Measurements from ENCODE around the gene ANGPTL2.

ANGPTL2 gene

GRCh38 chr9:127135056-127135745 is 12.8 kb upstream of the ANGPTL2 start:
- Histone ChIP-seq H4K20me1 (ENCODE audit: insufficient read depth, low read length) (no peaks in the 10 kb centered on the region), H3K4me3 (ENCODE audit: low read length) (no peak overlapping the region), H2AFZ (ENCODE audit: low read depth, low read length) (no peak overlapping the region), H3K4me2 (ENCODE audit: low read length) (no peak overlapping the region), H3K27ac (ENCODE audit: low read length) (no peak overlapping the region), H3K27me3 (ENCODE audit: low read depth, low read length) (no peaks in the 10 kb centered on the region), H3K9me3 (ENCODE audit: insufficient read depth, low read length) (no peaks in the 10 kb centered on the region), H3K9ac (ENCODE audit: low read length) (no peak overlapping the region), H3K36me3 (replicated peaks; ENCODE audit: low read depth, low read length) (no peaks in the 10 kb centered on the region), H3K79me2 (ENCODE audit: low read length) (no peaks in the 10 kb centered on the region), H3K4me1 (ENCODE audit: low read length) (no peaks in the 10 kb centered on the region)
- no peak for TF ChIP-seq EZH2phosphoT487 (IDR thresholded peaks at IDR 0.05; ENCODE audit: low read depth)
- TF ChIP-seq, protein P1, sequence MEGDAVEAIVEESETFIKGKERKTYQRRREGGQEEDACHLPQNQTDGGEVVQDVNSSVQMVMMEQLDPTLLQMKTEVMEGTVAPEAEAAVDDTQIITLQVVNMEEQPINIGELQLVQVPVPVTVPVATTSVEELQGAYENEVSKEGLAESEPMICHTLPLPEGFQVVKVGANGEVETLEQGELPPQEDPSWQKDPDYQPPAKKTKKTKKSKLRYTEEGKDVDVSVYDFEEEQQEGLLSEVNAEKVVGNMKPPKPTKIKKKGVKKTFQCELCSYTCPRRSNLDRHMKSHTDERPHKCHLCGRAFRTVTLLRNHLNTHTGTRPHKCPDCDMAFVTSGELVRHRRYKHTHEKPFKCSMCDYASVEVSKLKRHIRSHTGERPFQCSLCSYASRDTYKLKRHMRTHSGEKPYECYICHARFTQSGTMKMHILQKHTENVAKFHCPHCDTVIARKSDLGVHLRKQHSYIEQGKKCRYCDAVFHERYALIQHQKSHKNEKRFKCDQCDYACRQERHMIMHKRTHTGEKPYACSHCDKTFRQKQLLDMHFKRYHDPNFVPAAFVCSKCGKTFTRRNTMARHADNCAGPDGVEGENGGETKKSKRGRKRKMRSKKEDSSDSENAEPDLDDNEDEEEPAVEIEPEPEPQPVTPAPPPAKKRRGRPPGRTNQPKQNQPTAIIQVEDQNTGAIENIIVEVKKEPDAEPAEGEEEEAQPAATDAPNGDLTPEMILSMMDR (IDR thresholded peaks at IDR 0.05; ENCODE audit: low read depth, low read length): no peak

GRCh38 chr9:127133739-127134167 is 11.3 kb upstream of the ANGPTL2 start:
- no peaks in the 10 kb centered on the region for H3K36me3 ChIP-seq (replicated peaks; ENCODE audit: low read depth, low read length)
- no peaks in the 10 kb centered on the region for H4K20me1 ChIP-seq (ENCODE audit: insufficient read depth, low read length)
- no peaks in the 10 kb centered on the region for H3K9me3 ChIP-seq (ENCODE audit: insufficient read depth, low read length)
- no peak for TF ChIP-seq EZH2phosphoT487 (IDR thresholded peaks at IDR 0.05; ENCODE audit: low read depth)
- TF ChIP-seq, protein P1 (IDR thresholded peaks at IDR 0.05; ENCODE audit: low read depth, low read length): no peak
- H3K4me1 ChIP-seq (ENCODE audit: low read length): no peaks in the 10 kb centered on the region
- H3K27me3 ChIP-seq (ENCODE audit: low read depth, low read length): no peaks in the 10 kb centered on the region
- no peak overlapping the region for H3K4me3 ChIP-seq (ENCODE audit: low read length)
- no peak overlapping the region for H2AFZ ChIP-seq (ENCODE audit: low read depth, low read length)
- H3K79me2 ChIP-seq (ENCODE audit: low read length): no peaks in the 10 kb centered on the region
- no peak overlapping the region for H3K4me2 ChIP-seq (ENCODE audit: low read length)
- H3K27ac ChIP-seq (ENCODE audit: low read length): no peak overlapping the region
- no peak overlapping the region for H3K9ac ChIP-seq (ENCODE audit: low read length)

DNA sequence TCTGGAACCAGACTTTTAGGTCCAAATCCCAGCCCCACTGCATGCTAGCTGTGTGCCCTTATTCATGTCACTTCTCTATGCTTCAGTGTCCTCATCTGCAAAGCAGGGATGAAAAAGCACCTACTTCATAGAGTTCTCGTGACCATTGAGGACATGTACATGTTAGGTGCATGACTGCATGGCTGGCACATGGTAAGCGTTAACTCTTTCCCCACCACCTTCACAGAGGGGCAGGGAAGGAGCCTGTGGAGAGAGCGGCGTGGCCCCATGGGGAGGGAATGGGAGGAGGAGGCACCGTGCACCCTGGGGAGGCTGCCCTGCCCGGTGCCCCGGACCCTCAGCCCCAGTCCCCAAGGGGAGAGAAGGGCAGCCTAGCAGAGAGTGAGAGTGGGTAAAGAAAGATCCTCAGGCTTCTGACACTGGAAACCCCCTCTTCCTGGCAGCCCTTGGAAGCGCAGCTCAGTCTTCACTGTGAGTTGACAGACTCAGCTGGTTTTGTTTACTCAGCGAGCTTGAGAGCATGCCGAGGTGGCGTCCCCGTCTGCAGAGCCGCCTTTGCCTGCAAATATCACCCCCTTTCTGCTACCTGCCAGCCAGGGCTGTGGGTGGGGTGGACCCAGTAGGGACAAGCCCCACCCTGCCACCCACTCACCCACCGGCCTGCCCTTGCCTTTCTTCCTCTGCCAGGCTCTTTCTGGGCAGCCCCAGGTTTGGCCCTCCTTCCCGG is 10.6 kb upstream of the ANGPTL2 start:
- H3K27me3 ChIP-seq (ENCODE audit: low read depth, low read length): no peaks in the 10 kb centered on the region
- no peaks in the 10 kb centered on the region for H4K20me1 ChIP-seq (ENCODE audit: insufficient read depth, low read length)
- no peaks in the 10 kb centered on the region for H3K4me1 ChIP-seq (ENCODE audit: low read length)
- no peaks in the 10 kb centered on the region for H3K9me3 ChIP-seq (ENCODE audit: insufficient read depth, low read length)
- H3K4me2 ChIP-seq (ENCODE audit: low read length): no peak overlapping the region
- no peaks in the 10 kb centered on the region for H3K79me2 ChIP-seq (ENCODE audit: low read length)
- no peak overlapping the region for H3K4me3 ChIP-seq (ENCODE audit: low read length)
- H3K36me3 ChIP-seq (replicated peaks; ENCODE audit: low read depth, low read length): no peaks in the 10 kb centered on the region
- H2AFZ ChIP-seq (ENCODE audit: low read depth, low read length): no peak overlapping the region
- H3K27ac ChIP-seq (ENCODE audit: low read length): no peak overlapping the region
- no peak overlapping the region for H3K9ac ChIP-seq (ENCODE audit: low read length)
- TF ChIP-seq, protein P1 (IDR thresholded peaks at IDR 0.05; ENCODE audit: low read depth, low read length): no peak
- TF ChIP-seq EZH2phosphoT487 (IDR thresholded peaks at IDR 0.05; ENCODE audit: low read depth): no peak

GRCh38 chr9:127132375-127132774 is 9.9 kb upstream of the ANGPTL2 start:
- no peak overlapping the region for H3K9ac ChIP-seq (ENCODE audit: low read length)
- TF ChIP-seq EZH2phosphoT487 (IDR thresholded peaks at IDR 0.05; ENCODE audit: low read depth): no peak
- TF ChIP-seq, protein P1 (IDR thresholded peaks at IDR 0.05; ENCODE audit: low read depth, low read length): no peak
- no peak overlapping the region for H2AFZ ChIP-seq (ENCODE audit: low read depth, low read length)
- no peak overlapping the region for H3K4me3 ChIP-seq (ENCODE audit: low read length)
- no peaks in the 10 kb centered on the region for H4K20me1 ChIP-seq (ENCODE audit: insufficient read depth, low read length)
- no peak overlapping the region for H3K27ac ChIP-seq (ENCODE audit: low read length)
- peaks cover 2% of the 10 kb centered on the region; the same call in 1 of the 2 replicates for H3K27me3 ChIP-seq (ENCODE audit: low read depth, low read length)
- H3K4me2 ChIP-seq (ENCODE audit: low read length): no peak overlapping the region
- H3K79me2 ChIP-seq (ENCODE audit: low read length): no peaks in the 10 kb centered on the region
- no peaks in the 10 kb centered on the region for H3K9me3 ChIP-seq (ENCODE audit: insufficient read depth, low read length)
- H3K4me1 ChIP-seq (ENCODE audit: low read length): no peaks in the 10 kb centered on the region
- H3K36me3 ChIP-seq (replicated peaks; ENCODE audit: low read depth, low read length): no peaks in the 10 kb centered on the region
